Activated CD4-positive, alpha-beta T cell treated with anti-CD3 and anti-CD28 coated beads, Interleukin-10, Interleukin-2, amounts not matched to agents 100 ng/mL and 50 ng/mL, durations not matched to agents 16 hours and 8 hours (primary cell): ENCODE data around the gene TOMM5.

Experiments
- DNase-seq: peaks from one replicate; pipeline ENCODE4 v3.0.0-alpha.2; 2020

The TOMM5 gene

GRCh38 chr9:37592108-37592951 lies at the start of gene TOMM5:
TOMM5 (minus strand) TSS chr9:37592597; CDS start chr9:37592532, 65 bp downstream.
- peak; percentile 94 for DNase-seq

- no peak for DNase-seq
Observed at GRCh38 chr9:37641331-37641730, 48.9 kb upstream of the TOMM5 start.

DNA sequence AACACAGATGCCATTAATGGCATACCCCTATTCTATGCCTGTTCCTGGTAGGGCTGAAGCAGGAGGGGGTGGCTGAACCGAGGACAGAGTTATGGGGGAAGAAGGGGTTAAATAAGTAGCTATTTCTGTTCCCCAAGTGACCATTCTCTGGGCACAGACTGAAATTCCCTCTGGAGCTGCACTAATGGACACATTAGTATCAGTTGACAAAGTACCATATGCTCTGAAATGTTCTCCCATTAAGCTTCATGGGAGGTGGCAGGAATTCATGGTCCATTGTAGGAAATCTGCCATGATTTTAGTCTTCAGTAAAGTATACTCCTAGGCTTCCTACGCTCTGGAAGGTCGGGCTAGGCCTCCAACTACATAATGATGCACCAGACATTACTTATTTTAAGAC lies 47.8 kb upstream of the TOMM5 start:
- DNase-seq: no peak

DNA sequence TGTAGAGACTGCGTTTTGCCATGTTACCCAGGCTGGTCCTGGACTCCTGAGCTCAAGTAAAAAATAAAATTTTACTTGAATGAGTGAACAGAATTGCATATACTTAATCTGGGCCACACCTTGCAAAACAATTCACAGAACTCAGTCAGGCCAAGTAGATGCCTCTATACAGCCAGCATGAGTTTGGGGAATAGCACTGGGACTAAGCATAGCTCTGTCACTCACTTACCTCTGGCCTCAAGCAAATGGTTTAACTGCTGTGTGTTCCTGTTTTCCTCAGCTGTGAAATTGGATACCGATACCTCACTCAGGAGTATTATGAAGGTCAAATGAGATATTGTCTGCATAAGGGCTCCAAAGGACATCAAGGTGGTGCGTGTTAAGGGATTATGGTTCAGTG lies 47.4 kb upstream of the TOMM5 start:
- no peak for DNase-seq

GRCh38 chr9:37639109-37639762 lies 46.8 kb upstream of the TOMM5 start:
- no peak for DNase-seq

DNA sequence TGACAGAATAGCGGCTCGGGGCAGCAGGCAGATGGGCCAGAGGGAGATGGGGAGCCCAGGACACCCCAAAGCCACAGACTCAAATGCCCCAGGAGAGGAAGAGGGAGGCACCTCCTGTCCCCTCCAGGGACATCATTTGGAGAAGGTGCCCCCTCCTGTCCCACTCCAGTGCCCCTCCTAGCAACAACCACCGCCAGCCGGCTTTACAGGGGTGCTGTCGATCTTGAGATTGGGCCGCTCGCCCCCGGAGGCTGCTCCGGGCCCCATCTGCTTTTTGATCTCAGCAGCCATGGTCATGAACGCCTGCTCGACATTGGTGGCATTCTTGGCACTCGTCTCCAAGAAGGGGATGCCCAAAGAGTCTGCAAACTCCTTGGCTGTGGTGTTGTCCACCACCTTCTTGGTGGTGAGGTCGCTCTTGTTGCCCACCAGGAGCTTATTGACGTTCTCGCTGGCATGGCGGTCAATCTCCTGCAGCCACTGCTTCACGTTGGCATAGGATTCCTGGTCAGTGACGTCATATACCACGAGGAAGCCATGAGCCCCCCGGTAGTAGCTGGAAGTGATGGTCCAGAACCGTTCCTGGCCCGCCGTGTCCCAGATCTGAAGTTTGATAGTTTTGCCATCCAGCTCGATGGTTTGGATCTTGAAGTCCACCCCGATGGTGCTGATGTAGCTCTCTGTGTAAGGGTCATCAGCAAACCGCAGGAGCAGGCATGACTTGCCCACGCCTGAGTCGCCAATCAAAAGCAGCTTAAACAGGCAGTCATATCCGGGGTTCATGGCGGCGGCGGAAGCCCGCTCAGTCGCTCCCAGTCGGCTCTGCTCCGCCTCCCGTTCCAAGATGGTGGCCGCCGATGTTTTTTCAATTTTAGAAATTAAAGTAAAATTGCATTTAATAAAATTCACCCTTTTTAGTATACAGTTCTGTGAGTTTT lies 44.4 kb upstream of the TOMM5 start:
- no peak for DNase-seq

DNA sequence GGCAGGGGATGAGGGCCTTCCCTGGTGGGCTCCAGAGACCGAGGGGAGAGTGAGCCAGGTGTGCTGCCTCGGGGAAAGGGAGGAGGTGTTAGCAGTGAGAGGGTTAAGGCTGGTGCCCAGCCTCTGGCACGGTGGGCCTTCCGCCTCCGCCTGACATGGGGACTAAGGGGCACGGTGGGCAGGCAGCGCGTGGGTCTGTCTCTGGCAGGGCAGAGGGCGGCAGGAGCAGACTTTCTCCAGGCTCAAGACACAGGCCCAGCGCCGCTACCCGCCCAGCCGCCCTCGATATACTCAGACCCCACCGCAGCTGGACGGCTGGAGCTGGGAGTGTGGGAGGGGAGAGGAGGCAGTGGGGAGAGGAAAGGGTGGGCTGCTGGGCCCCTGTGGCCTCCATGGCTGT lies 43.4 kb upstream of the TOMM5 start:
- DNase-seq: no peak

GRCh38 chr9:37632479-37632878 lies 40.1 kb upstream of the TOMM5 start:
- DNase-seq: no peak

GRCh38 chr9:37626708-37627292 lies 34.4 kb upstream of the TOMM5 start:
- DNase-seq: no peak

DNA sequence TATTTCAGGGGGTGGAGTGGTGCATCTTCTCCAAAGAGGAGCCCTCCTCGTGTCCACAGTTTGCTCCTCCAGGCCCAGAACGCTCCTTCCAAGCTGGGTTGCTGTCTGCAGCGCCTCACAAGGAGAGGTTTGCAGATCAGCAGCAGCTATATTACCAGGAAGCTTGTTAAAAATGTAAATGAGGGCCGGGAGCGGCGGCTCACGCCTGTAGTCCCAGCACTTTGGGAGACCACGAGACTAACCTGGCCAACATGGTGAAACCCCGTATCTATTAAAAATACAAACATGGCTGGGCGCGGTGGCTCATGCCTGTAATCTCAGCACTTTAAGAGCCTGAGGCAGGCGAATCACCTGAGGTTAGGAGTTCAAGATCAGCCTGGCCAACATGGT lies 33.4 kb upstream of the TOMM5 start:
- no peak for DNase-seq

- no peak for DNase-seq
Observed at GRCh38 chr9:37625036-37625757, 32.8 kb upstream of the TOMM5 start.

DNA sequence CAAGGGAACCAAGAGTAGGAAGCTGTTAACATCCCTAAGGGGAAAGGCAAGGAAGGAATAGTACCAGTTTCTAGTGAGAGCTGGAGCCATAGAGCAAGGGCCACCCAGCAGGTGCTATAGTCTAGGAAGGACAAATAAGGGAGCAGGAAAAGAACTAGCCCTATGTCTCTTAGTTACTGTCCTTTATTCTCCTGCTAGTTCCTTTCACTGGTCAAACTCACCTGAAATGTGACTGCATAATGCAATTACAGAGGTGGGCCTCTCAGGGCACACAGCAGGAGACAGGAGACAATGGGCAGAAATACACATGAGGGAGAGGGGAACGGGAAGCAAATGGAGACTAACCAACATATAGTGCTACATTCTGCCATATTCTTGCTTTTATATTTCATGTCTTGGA lies 31.7 kb upstream of the TOMM5 start:
- DNase-seq: no peak

DNA sequence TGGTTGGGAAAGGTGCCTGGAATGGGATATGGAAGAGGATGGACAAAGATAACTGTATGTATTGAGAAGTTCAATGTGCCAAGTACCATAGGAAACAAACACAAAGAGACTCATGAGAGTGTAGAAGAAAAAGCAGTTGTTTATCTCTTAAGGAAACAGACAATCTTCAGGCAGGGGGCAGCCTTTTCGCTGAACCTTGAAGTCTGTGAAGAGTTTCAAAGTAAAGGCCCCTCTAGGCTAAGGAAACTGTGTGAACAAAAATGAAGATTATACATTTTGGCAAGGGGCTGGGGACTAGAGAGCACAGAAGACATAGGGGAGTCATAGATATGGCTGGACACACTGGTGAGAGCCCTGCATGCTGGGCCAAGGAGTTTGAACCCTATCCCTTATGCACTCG lies 30.9 kb upstream of the TOMM5 start:
- DNase-seq: no peak

DNA sequence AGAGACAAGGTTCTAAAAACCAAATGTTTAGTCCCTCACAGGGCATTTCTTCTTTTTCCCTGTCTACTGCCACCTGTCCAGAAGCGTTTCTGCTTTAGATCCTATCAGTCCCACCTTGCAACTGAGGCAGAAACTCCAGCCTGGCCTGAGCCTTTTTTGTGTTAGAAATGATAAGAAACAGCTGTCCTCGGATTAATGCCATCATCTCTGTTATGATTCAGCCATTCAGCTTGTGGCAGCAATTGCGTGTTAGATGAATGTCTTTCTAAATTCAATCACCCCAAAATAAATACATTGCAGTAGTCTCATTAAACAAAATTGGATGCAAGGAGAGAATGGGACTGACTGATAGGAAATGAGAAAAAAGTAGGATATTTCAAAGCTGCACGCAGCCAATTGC lies 30.1 kb upstream of the TOMM5 start:
- no peak for DNase-seq

GRCh38 chr9:37621273-37622121 lies 29.1 kb upstream of the TOMM5 start:
- no peak for DNase-seq

DNA sequence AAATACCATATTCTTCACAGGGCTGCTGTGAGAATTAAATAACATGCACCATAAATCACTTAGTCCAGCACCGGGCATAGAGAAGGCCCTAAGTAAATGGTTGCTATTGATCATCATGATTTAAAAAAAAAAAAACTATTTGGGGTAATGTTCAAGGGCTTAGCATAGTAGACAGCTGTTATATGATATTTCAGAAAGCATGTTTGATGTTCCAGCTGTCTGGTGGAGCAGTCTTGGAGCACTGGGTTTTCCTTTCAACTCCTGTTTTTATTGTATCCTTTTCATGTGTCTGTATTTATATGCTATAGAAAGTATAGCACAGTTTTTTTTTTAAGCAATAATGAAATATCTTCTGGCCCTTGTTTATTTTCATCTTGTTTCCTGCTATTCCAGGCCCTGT lies 28.0 kb upstream of the TOMM5 start:
- DNase-seq: no peak

DNA sequence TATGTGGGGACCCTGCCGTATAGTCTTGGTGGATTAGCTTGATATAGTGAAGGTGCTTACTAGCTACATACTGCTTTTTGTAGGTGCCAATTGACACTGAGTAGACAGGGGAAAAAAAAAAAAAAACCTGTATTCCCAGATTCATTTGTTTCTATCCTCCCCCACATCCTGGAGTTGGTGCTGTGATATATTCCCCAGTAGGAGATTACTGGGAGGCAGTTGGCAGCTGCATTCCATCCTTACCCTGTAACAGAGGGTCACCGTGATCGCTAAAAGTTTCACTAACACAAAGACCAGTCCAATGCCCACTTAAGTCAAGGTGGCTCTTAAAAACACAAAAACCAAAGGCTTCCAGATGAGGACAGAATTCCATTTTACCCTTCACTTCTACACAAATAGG lies 27.4 kb upstream of the TOMM5 start:
- DNase-seq: no peak

- DNase-seq: no peak
Observed at GRCh38 chr9:37618817-37619216, 26.4 kb upstream of the TOMM5 start.

DNA sequence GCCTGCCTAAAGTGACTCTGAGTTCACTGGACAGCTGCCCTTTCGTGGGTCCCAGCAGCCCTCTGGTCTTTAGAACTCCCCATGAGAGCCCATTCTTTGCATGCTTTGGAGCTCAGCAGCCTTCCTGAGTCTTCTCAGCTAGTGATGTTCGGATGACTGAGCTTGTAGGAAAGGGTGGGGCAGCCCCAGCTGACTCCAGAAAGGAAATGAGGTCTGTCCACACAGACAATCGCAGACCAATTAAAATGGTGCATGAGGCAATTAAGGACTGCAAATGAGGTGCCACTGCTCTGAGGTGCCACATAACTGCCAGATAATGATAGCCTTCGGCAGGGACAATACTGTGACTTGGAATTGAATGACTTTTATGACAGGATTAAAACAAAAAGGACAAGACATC lies 25.4 kb upstream of the TOMM5 start:
- DNase-seq: no peak

GRCh38 chr9:37617161-37617560 lies 24.8 kb upstream of the TOMM5 start:
- DNase-seq: no peak

GRCh38 chr9:37611961-37612360 lies 19.6 kb upstream of the TOMM5 start:
- no peak for DNase-seq
